Heart left ventricle (tissue), 13 donors: ENCODE results near the gene APOC4.
"Not testable (repeated sequence)": the region's sequence is repeated elsewhere in the genome, so short reads cannot be mapped to it uniquely, and the experiment has no call there.

Experiments used
- CTCF ChIP-seq, 12 donors: fragments of 200-600 bp; sonication (generic) in 4 of 12; IDR thresholded peaks; one replicate each; pipeline versions ENCODE4 v1.5.0 to v1.8.0; 2018 to 2022; ENCODE audit warnings: antibody characterized with exemption in 12 of 12, mild to moderate bottlenecking in 5 of 12
- POLR2A ChIP-seq, 2 donors: fragments of 450-650 bp; IDR thresholded peaks; one replicate each; pipeline ENCODE4 v1.6.1; 2017; ENCODE audit warnings: antibody characterized with exemption in 2 of 2, mild to moderate bottlenecking in 2 of 2, moderate library complexity in 2 of 2
- donor health status: ischemic (EF 13 %, LVEDD 7.1; RV severe dilation, severe dysfunction).
- donor health status: DM: no; HTN: yes; CAD: no.
- donor health status: DM: no; HTN: no; CAD: no.
- donor health status: ischemic (EF 25% LVEDD 6.9; RV normal size, moderate dysfunction).
- donor health status: ischemic (EF 25% LVEDD 5.7; RV mildly dilated, moderate dysfunction).
- donor health status: ischemic (EF 35%, LVEDD 5.7; RV mildly dilated, moderate dysfunction).
- donor health status: nonischemic (EF 11% LVEDD 7.7; RV severe dilation, severe dysfunction).
- donor health status: DM: yes; HTN: yes; CAD: no.
- donor health status: PGD.
- donor health status: ischemic (EF 29% LVEDD 5.4; RV normal size, mild dysfunction).
- donor health status: nonischemic (EF 23%, LVEDD 6.1; RV moderate dilation, normal function).

- not testable (repeated sequence) for TF ChIP-seq CTCF, POLR2A (IDR thresholded peaks at IDR 0.05)
Observed at GRCh38 chr19:44913512-44914432, 28.3 kb upstream of the APOC4 start.
